Neural progenitor cell (in vitro differentiated cells): ENCODE data around the gene RNF166.

Experiments used
- CTCF ChIP-seq: fragments of 200-600 bp; sonication (generic); IDR thresholded peaks from 2 replicates; pipeline ENCODE4 v1.5.1; 2017; ENCODE audit warnings: antibody characterized with exemption, mild to moderate bottlenecking
- EZH2phosphoT487 ChIP-seq: fragments of 200-600 bp; sonication (generic); IDR thresholded peaks from 2 replicates; pipeline ENCODE4 v1.6.1; 2017; ENCODE audit warnings: antibody characterized with exemption

- TF ChIP-seq CTCF (no peak), EZH2phosphoT487 (no peak)
Measured at GRCh38 chr16:88691924-88692560, 14.2 kb downstream of the RNF166 start.
